HG03196 (cell line): Measurements from ENCODE around the gene PTCSC3.

Experiments
- ATAC-seq: cut with Tn5 transposase; IDR thresholded peaks from one replicate; pipeline ENCODE4 v1.9.1; 2021; ENCODE audit not compliant: unreplicated experiment

Gene PTCSC3

DNA sequence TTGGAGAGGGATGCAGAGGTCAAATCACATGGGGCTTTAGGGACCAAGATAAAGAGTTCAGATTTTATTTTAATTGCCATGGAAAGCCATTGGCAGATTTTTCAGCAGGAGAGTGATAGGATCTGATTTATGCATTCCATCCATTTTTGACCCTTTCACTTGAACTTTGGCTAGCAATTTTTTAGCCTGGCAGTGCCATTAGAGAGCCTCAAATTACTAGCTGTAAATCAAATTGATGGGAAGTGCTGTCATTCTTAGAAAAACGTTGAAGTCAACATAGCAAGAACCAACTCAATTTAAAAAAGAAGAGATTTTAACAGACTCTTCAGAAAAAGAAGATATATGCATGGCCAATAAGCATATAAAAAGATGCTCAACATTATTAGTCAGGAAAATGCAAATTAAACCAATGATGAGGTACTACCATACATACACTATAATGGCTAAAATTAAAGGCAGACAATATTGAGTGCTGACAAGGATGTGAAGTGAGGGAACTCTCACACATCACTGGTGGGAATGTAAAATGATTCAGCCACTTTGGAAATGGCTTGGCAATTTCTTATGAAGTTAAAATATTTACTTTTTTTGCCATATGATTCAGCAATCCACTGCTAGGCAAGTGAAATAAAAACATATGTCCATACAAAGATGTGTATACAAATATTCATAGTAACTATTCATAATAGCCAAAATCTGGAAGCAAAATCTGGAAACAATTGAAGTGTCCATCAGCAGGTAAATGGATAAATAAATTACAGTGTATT is 89.7 kb downstream of the PTCSC3 start:
- no peak for ATAC-seq

DNA sequence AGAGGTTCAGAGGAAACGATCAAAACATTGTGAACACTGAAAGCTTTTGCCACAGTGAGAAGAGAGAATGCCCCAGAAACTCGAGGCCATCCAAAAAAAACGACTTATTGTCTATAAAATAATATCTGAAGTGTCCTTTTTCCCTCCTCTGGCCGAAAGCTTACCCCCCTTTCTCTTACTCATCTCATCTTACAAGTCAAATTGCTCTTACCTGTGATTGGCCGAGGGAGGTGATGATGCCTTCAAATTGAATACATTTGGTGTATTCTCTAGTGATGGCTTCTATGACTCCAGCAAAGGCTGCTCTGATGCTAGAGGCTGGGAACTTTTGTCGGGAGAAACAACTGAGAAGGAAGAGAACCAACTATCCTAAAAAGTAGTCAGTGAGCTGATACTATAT is 90.7 kb downstream of the PTCSC3 start:
- no peak for ATAC-seq
